Fibroblast of skin of back (primary cell): Measurements from ENCODE around the gene ELOVL5.

Source experiments
- DNase-seq: peaks from one replicate; pipeline ENCODE4 v3.0.0-alpha.2; 2013

ELOVL5 gene

DNA sequence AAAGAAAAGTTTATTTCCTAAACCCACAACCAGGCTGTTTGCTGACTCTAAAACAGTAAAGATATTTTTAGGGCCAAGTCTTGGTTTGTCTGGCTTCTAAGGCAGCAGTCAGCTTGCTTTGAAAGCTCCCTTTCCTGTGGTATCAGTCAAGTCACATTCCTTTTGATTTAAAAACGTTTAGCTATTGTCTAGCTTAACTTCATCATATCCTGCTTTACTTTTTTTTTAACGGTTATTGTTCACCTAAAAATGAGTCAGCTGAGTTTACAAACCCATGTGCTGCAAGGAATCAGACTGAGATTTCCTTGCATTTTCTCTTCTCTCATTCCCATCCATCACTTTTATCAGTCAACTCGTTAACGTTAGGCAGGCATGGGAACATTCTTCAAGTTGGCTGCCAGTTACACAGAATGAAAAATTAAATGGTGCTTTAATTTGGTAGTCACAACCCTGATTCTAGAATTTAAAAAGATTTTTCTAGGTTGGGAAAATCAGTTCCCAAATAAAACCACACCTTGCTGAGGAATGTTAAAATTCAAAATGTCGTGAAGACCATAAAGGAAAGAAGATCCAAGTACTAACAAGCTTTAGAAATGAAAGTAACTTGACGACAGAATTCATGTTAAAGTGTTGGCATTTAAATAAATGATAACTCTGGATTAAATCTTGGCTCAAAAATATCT lies 45.9 kb downstream of the ELOVL5 start:
- DNase-seq, result peak; percentile 87

DNA sequence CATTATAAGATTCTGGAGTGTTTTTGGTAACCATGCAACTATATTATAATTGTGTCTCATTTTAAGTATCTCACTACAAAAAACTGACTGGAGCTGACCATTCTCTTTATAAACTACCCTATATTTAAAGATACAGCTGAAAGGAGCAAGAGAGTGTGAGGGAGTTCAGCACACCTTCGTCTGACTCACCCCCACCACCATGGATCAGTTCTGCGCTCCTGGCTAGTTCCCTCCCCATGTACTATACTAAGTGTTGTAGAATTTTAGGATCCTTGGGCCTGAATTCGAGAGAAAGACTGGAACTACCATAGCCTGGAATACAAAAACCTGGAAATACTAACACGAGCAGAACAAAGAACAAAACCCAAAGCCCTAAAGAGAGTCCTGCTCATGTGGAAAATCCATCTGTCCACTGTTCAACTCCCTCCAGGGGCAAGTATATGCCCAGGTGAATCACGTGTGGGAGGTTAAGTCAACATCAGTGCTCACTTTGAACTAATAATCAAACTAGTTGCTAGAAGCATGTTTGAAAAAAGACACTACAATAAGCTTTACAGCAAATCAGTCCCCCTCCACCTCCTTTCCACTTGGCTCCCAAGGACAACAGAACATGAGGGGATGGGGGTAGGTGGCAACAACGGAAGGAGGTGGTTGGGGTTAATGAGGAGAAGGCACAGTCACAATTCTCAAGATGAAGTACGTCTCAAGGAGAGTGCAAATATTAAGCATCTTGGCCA lies 46.8 kb downstream of the ELOVL5 start:
- no peak for DNase-seq

DNA sequence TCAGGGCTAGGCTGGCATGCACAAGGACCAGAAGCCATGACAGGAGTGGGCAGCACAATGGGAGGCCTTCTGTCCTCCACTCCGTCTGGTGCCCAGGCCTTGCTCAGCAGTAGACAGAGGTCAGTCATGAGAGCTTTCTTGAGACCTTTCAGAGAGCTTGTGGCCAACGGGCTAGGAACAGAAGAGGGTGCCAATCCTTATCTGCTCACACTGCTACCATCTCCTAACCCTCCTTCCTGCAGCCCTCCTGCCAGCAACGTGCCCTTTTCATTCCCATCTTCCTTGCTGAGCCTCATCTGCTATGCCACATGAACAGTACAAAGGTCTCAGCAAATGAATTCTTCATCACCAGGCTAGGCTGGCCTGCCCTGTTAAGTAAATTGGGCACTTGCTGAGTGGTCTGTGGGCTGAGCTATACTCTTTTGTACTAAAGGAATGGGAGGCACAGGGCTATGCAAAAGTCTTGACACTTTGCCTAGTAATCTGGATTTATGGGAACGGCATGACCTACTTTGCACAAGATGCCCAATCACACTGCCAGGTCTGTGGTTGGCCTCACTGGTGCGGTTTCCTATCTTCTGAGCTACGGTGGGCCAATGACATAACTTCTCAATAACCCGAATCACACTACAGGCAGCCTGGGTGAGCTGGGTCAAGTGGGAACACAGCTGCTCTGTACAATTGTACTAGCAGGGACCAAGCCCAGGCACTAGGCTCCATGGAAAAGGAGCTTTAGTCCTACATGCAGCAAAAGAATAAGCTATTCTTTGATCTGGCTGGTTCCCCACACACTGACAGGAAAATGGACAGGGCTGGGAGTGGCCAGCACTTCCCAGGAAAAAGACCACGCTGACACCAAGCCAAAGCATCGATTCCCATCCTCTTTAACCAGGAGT lies 47.8 kb downstream of the ELOVL5 start:
- no peak for DNase-seq

DNA sequence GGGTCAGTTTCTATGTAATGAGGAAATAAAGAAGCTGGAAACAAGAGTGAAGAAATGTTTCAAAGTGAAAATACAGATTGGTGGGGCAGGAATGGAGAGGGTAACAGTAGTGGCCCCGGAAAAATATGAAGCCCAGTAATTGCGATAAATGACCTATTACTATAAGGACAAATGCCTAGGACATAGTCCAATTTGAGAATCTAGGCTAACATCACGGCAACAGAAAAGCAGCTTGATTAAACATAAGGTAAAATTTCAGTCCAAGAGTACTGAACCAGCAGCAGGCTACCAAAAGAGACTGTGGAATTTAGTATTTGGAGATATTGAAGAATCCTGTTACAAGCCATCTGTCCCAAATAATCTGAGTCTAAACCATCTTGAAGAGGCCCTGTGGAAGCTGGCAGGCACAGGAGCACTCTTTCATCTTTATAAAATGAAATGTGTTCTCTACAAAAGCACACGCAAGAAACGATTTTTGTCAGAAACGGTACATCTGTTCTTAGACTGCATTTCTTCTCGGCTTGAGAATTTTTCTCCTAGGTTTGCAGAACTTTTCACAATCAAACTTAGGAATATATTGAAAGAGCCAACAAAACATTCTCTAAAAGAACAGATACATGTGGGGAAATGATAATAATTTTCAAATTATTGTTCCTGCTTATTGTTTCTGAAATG lies 49.3 kb downstream of the ELOVL5 start:
- DNase-seq, result no peak

DNA sequence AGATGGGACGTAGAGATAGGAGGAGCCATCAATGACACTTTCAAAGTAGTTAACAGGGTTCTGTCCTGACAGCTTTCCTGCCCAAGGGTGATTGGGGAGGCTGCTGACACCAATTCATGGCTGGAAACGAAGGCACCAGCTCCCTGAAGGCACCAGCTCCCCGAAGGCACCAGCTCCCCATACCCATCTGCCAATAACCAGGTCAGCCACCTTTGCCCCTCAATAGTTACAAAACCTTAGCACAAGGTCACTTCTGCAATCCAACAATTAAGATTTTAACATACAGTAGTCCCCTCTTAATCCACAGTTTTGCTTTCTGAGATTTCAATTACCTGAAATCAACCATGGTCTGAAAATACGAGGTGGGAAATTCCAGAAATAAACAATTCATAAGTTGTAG lies 51.7 kb downstream of the ELOVL5 start:
- no peak for DNase-seq

DNA sequence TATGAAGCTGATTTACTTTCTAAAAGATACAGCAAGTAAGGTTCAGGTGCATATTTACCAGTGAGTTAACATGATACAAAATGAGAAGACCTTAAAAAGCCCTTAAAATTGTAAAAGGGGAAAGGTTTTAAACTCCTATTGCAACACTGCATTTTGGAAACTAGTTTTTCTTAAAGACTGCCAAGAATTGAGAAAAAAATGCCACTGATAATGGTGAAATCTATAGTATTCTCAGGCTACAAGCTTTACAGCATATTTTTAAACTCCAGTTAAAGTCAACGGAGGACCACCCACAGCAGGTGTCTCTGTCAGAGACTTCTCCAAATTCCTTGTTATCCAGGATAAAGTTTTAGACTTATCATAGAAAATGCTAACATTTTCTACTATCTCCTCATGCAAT lies 53.6 kb downstream of the ELOVL5 start:
- DNase-seq, result no peak

DNA sequence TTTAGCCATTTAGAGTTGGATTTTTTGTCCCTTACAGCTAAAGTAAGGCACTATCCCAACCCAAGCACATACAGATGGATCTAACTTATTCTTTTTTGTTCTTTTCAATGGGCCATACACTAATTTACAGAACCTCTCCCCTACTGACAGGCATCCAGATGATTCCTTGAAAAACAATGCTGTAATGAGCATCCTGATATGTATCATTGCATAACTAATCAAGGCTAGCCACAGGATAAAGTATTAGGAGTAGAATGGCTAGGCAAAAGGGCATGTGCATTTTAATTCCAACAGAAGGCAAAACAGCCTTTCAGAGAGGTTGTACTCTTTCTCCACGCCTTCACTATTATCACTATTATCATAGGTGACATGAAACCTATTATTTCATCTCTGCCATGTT lies 54.1 kb downstream of the ELOVL5 start:
- DNase-seq, result no peak

DNA sequence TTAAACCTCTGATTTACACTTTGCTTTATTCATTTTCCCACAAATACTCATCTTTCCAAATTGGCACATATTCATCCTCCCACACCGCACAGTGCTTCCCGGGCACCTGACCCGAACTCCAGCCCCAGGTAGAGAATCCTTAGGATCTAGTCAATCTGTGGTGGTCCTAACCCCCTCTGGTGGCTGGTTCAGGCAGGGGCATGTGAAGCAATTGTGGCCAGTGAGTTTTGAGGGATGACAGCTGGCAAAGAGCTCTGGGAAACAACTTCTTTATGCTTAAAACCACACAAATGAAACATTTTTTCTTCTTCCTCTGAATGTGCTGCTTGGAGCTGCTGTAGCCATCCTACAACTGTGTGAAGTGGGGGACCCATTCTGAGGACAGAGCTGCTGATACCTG lies 54.7 kb downstream of the ELOVL5 start:
- DNase-seq, result peak; percentile 11

DNA sequence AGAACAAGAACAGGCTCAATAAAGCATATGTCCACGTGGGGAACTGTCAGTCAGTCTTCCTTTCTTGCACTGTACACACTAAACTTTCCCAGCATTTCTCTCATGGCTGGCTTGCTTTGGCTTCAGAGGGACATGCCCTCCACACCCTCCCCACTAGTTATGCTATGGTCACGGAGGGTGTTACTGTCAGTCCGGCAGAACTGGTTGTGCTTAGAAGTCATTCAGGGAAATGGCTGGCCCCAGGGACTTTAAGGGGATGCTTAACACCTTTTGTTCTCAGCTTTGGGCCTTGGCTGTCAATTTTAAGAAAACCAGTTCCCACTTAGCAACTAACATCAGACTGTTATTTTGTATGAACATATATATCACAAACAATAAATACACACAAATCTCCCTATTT lies 55.1 kb downstream of the ELOVL5 start:
- no peak for DNase-seq

DNA sequence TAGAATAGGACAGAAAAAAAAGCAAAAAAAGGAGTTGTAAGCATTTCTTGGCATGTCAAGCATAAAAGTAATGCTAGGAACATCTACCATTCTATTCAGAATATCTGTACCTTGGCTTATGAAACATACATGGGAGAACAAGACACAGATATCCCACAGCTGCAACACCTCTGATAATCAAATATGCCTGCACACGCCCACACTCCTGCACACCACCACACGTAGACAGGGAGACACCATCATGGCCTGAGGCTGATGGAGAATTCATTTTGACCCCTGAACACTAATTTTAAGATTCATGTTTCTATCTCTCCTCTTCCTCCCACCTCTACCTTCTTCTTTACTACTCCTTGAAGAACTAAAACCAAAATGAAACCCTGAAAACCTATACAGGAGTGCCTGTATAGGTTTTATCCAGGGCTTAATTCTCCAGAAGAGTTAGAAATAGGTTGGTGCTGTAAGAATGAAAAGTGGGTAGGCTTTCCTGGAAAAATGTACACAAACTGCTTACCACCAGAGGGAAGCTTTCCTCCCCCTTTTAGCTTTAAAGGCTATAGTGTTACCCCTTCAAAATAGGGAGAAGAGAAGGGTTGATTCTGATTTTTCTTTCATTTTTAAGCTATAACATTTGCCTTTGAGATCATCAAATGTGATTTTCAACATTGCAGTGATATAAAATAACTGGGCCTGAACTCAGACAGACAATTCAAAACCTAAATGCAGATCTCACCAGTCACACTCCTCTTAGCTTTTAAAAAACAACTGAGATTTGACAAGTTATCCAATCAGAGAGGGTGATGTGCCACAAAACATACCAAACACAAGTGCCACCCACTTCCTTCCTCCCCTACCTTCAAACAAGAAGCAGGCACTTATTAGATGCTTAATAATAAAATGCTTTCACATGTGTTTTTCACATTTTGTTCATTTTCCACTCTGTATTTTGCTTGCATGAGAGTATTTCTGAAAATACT lies 57.9 kb downstream of the ELOVL5 start:
- no peak for DNase-seq

DNA sequence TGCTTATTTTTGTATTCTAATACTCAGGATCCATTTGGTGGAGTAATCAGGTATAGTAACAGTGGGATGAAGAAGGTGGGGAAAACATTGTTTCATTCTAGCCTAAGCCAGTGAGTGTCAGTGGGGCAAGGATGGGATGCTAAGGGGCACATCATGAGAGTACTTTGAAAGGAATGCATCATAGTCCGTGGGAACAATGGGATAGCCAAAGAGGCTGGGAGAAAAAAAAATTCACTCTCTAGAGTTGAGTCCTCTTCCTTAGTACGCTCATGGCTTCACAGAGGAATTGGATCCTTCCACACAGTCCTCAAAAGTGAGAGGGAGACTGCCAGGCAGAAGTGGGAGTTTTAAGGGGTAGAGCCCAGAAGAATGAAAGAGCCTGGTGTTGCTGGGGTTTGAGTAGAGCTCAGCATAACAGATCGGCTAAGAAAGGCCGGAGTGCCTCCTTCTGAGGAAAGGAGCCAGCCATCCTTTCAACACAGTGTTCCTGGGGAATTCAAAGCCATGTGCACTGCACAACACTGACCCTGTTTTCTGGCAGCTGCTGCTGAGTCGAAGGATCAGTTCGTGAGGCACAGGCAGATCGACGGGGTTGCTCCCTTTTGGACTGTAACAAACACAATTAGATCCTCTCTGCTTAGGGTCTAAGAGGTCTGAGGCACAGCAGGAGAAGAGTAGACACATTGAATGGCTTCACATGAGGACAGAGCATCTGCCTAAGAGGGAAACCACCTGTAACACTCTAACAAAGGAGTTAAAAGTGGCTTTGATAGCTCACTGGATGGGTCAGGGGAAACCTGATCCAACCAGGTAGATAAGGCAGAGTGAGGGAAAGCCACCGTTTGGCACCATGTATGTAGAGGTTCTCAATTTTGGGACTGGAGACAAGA lies 61.2 kb downstream of the ELOVL5 start:
- peak; percentile 34 for DNase-seq

DNA sequence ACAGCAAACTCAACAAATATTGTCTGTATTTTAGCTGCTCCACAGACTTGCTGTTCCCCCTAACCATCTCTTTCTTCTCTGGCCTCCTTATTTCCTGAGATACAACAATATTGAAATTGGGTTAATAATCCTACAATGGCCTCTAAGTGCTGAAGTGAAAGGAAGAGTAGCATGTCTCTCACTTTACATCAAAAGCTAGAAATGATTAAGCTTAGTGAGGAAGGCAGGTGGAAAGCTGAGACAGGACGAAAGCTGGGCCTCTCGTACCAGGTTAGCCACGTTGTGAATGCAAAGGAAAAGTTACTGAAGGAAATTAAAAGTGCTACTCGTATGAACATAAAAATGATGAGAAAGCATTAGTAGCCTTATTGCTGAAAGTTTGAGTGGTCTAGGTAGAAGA lies 63.8 kb downstream of the ELOVL5 start:
- no peak for DNase-seq

DNA sequence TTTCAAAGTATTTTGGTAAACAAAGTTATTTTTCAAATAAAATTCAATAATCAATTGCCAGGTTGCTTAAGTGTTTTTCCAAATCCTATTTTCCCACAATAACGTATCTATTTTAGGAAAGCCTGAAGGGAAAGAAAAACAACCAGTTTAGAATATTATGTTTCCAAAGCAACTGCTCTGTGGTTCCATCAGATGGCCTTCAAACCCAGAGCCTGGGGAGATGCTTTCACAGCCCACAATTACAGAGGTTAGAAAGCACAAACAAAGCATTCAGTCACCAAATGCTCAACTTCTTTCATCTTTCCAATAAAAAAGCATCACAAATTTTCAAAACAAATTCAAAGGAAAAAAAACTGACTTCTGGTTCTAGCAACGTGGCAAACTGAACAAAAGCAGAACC lies 66.0 kb downstream of the ELOVL5 start:
- DNase-seq, result peak; percentile 44

DNA sequence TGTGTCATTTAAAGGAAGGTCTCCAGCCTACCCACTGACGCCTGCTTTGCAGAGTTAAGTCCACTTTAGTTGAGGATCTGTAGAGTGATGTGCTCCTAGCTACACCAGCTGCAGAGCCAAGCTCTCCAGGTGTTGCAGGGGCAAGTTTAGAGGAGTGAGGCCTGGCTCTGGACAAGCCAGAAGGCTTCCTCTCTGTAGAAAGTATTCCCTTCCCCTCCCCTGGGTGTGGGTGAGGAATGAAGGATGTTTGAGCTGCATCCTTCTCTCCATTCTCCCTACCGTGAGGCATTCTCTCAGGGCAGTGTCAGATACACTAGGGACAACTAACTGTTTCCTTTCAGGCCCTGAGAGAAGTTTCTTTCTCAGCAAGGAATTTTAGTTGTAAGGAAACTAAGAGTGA lies 66.5 kb downstream of the ELOVL5 start:
- DNase-seq, result peak; percentile 64

DNA sequence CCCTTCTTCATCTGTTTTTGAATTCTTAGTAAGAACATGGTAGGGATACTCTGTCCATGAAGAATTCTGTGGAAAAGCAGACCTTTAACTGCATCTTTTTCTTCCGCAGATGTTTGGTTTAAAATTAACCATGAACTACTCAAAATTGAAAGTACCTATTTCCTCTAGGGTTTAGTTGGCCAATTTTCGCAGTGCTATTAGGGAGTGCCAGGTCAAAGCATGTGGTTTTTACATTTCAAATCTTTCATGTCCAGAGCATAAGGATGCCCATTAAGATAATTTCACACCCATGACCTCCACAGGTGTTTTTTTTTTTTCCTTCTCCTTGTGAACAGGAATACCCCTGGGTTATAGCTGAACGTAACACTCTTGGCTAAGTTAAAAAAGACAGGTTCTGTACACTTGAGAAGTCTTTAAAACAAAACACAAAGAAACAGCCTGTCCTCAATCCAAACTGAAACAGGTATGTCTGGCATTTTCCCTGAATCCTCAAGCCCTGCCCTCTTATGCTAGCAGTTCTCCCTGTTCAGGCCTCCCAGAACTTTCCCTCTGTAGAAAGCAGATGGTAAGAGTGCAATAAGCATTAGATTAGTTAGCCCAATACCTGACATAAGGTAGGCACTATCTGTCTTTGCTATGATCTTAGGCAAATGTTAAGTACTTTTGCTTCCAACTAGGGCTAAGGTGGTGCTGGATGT lies 67.1 kb downstream of the ELOVL5 start:
- no peak for DNase-seq

DNA sequence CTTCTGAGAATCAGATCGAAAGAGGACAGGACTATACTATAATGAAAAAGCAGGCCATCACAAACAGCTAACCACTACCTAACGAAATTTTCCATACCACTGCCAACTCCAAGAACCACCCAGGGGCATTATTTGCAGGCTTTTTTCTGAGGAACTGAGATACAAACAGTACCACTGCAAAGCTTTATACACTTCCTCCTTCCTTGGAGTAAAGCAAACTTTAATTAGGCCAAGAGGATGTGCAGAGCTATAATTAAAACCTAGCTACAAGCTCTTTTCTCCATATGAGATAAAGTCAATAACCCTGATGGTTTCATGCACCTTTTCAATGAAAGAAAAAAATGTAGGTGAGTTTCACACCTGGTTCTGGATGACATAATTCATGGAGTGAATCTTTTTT lies 68.5 kb downstream of the ELOVL5 start:
- DNase-seq, result no peak

DNA sequence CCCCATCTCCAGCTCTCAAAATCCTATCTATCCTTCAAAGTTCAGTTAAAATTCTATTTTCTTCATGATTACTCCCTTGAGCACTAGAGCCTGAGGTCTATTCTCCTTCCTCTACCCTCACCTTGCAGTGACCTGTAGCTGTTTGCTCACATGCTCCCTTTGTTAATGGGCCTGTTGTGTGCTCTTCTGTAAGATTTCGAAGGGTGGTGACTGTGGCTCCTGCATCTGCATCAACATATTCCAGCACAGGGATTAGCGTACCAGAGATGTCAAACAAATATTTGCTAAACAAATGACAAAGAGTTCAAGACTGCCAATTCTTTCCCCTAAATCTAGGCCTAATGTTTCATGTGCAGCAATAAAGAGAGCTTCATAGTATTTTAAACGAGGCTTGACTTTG lies 69.5 kb downstream of the ELOVL5 start:
- no peak for DNase-seq

DNA sequence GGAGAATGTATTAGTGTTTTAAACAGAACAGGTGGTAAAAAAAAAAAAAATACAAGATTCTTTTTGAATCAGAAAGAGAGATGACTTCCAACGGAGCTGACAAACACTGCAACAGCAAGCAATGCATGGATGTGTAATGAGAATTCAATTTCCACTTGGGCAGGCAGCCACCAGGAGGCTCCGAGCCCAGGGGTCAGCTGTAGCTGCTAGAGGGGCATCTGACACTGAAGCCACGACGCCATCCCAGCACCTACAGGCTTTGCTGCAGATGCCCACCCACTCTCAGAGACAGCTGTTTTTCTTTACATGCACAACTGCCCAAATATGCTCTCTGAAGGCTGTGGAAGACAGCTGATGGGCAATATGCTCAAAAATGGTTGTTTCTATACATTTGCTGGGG lies 75.4 kb downstream of the ELOVL5 start:
- DNase-seq, result no peak

DNA sequence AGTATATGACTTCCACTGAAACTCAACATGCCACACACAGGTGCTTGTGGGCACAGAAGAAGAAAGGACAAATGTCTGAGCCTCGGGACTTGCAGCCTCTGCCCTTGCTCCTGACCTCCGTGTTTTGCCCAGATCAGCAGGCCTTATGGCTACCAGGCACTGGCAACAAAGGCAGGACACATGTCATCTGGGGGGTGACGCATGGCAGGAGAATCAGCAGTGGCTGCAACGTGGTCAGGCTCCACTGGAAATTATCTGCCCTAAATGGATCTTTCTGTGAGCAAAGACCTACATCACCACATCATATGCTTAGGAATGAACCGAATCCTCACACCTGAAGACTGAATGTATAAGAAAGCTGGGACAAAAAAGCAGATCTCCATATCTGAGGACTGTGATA lies 78.9 kb downstream of the ELOVL5 start:
- no peak for DNase-seq
